Measurements from ENCODE around the gene CFLAR. TPM values are rescaled to one million over a fixed set of nuclear protein-coding genes. Genes with fewer than 3 reads are reported as not detected.

CFLAR gene
- total RNA-seq, 1 donor from 2014 or later, result 77.1 TPM

DNA sequence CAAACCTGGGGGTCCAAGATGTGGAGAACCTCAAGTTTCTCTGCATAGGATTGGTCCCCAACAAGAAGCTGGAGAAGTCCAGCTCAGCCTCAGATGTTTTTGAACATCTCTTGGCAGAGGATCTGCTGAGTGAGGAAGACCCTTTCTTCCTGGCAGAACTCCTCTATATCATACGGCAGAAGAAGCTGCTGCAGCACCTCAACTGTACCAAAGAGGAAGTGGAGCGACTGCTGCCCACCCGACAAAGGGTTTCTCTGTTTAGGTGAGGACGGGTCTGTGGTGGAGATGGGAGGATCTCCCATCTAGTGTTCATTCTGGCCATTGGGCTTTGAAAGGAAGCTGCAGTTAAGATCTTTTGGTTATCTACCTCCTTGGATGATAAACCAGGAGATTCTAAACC lies 69.9 kb downstream of the CFLAR start:
- FAIRE-seq (no peak), DNase-seq (ENCODE audit: low read depth) (no peak)
- Histone ChIP-seq H3K36me3 (ENCODE audit: control insufficient read depth, insufficient read depth, low read length) (no peaks in the 10 kb centered on the region), H3K27me3 (ENCODE audit: control insufficient read depth, insufficient read depth, low read length) (no peaks in the 10 kb centered on the region), H3K4me3 (ENCODE audit: low read depth, low read length) (no peak overlapping the region)
- TF ChIP-seq, protein P1, sequence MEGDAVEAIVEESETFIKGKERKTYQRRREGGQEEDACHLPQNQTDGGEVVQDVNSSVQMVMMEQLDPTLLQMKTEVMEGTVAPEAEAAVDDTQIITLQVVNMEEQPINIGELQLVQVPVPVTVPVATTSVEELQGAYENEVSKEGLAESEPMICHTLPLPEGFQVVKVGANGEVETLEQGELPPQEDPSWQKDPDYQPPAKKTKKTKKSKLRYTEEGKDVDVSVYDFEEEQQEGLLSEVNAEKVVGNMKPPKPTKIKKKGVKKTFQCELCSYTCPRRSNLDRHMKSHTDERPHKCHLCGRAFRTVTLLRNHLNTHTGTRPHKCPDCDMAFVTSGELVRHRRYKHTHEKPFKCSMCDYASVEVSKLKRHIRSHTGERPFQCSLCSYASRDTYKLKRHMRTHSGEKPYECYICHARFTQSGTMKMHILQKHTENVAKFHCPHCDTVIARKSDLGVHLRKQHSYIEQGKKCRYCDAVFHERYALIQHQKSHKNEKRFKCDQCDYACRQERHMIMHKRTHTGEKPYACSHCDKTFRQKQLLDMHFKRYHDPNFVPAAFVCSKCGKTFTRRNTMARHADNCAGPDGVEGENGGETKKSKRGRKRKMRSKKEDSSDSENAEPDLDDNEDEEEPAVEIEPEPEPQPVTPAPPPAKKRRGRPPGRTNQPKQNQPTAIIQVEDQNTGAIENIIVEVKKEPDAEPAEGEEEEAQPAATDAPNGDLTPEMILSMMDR (IDR thresholded peaks at IDR 0.05; ENCODE audit: insufficient read depth, low read length, severe bottlenecking), result no peak

DNA sequence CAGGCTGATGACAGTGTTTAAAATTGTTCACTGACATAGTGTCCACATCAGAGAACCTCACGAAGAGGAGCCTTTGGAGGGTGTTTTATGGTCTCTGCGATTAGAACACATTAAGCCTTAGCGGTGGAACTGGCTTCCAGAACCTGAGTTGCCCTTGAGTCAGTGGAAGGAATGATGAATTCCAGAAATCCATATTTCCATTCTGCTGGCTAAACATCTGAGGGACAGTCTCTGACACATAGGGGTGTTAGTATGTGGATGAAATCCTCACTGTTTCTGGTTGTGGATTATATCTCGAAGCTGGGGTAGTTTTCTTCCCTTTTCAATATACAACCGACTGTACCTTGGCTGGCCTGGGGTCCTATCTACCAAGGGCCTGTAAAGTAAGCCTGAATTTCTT lies 71.0 kb downstream of the CFLAR start:
- FAIRE-seq, result no peak
- TF ChIP-seq, protein P1 (IDR thresholded peaks at IDR 0.05; ENCODE audit: insufficient read depth, low read length, severe bottlenecking), result no peak

DNA sequence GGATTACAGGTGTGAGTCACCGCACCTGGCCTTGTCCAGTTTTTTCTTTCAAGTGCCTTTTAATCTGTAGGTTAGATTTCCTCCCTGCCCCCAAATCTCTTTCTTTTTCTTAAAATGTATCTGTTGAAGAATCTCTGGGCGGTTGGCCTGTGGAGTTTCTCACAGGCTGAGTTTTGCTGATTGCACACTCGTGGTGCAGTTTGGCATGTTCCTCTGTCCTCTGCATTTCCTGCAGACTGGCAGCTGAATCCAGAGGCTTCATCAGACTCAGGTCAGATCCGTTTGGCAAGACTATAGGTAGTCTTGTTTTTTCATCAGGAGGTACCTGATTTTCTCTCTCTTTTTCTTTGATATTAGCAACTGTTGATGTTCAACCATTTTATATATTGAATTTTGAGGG lies 72.5 kb downstream of the CFLAR start:
- FAIRE-seq (no peak), DNase-seq (ENCODE audit: low read depth) (no peak)
- Histone ChIP-seq H3K36me3 (ENCODE audit: control insufficient read depth, insufficient read depth, low read length) (no peaks in the 10 kb centered on the region), H3K27me3 (ENCODE audit: control insufficient read depth, insufficient read depth, low read length) (no peaks in the 10 kb centered on the region), H3K4me3 (ENCODE audit: low read depth, low read length) (no peak overlapping the region)
- TF ChIP-seq, protein P1 (IDR thresholded peaks at IDR 0.05; ENCODE audit: insufficient read depth, low read length, severe bottlenecking), result no peak

More for the DNA sequence above, 71.0 kb downstream of the CFLAR start:
- Histone ChIP-seq H3K27me3 (ENCODE audit: control insufficient read depth, insufficient read depth, low read length) (no peaks in the 10 kb centered on the region), H3K36me3 (ENCODE audit: control insufficient read depth, insufficient read depth, low read length) (no peaks in the 10 kb centered on the region), H3K4me3 (ENCODE audit: low read depth, low read length) (no peak overlapping the region)
- DNase-seq (ENCODE audit: low read depth), result no peak

DNA sequence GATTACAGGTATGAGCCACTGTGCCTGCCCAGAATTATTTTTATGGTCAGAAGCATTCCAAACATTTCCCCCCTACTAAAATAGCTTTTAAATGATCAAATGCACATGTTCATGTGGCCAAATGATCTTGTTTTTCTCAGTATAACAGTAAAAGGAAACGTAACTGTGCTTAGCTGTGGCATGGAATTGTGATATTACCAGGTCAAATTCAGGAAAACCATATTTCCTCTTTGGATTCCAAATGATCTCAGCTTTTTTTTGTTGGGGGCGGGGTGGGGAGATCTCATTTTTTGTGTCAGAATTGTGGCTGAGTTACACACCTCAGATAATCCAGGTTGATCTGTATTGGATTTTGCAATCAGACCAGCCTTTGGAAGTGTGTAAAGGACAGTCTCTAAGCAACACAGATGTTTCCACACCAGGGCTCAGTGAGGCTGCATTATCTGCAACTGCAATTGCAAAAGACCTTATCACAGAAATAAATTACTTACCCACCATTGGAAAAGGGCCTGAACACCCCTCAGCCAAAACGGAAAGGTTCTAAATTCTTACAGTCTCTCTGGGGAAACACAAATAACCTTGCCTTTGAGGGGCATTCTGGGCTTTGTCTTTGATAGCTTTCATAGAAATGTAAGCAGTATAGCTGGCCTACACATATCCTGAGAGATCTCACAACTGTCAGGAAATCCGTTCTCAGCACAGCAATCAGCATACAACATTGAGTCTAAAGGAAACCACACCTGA lies 75.3 kb downstream of the CFLAR start:
- Histone ChIP-seq H3K36me3 (ENCODE audit: control insufficient read depth, insufficient read depth, low read length) (no peaks in the 10 kb centered on the region), H3K4me3 (ENCODE audit: low read depth, low read length) (no peak overlapping the region), H3K27me3 (ENCODE audit: control insufficient read depth, insufficient read depth, low read length) (no peaks in the 10 kb centered on the region)
- DNase-seq (ENCODE audit: low read depth) (no peak), FAIRE-seq (no peak)
- TF ChIP-seq, protein P1 (IDR thresholded peaks at IDR 0.05; ENCODE audit: insufficient read depth, low read length, severe bottlenecking), result no peak

DNA sequence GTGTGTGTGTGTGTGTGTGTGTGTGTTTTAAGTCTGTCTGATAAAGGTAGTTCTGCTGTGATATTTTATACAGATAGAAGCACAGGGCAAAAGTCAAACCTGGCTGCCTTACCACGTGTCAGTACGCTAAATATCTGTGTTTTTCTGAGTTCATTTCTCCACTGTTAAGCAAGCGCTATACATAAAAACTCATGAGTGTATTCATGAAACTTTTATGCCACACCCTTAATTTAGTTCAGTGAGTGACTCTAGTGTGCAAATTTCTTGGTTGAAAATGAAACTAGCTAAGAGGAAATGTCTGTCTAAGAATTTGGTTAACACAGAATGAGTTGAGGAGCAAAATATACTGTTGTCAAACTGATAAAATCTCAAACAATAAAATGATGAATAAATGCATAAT lies 78.1 kb downstream of the CFLAR start:
- TF ChIP-seq, protein P1 (IDR thresholded peaks at IDR 0.05; ENCODE audit: insufficient read depth, low read length, severe bottlenecking), result no peak
- no peaks in the 10 kb centered on the region for H3K27me3 ChIP-seq (ENCODE audit: control insufficient read depth, insufficient read depth, low read length)
- DNase-seq (ENCODE audit: low read depth), result no peak
- no peak for FAIRE-seq
- H3K36me3 ChIP-seq (ENCODE audit: control insufficient read depth, insufficient read depth, low read length), result no peaks in the 10 kb centered on the region
- no peak overlapping the region for H3K4me3 ChIP-seq (ENCODE audit: low read depth, low read length)

DNA sequence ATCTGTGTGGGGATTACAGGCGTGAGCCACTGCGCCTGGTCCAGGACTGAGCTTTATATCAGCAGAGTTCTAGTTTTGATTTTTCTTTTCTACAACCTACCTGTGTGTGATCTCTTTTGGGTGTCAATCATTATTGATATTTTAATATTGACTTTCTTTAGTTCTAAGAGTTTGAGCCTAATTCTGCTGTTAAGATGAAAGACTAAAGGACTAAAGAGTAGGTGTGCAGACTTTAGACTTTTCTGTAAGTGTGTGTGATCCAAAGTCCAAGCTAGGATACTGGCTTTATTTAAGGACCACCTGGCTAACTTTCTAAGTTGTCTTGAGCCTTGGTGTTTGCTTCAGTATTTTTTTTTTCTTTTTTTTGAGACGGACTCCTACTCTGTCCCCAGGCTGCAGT lies 79.4 kb downstream of the CFLAR start:
- H3K27me3 ChIP-seq (ENCODE audit: control insufficient read depth, insufficient read depth, low read length), result no peaks in the 10 kb centered on the region
- H3K36me3 ChIP-seq (ENCODE audit: control insufficient read depth, insufficient read depth, low read length), result peaks cover under 1% of the 10 kb centered on the region
- DNase-seq (ENCODE audit: low read depth) (no peak), FAIRE-seq (no peak)
- TF ChIP-seq, protein P1 (IDR thresholded peaks at IDR 0.05; ENCODE audit: insufficient read depth, low read length, severe bottlenecking), result no peak
- H3K4me3 ChIP-seq (ENCODE audit: low read depth, low read length), result no peak overlapping the region
